ENCODE data around the gene MTHFSD.

MTHFSD gene

GRCh38 chr16:86511317-86512161, 43.5 kb downstream of the MTHFSD start:
- no peak overlapping the region for H3K27ac ChIP-seq
- TF ChIP-seq CTCF (conservative IDR thresholded peaks at IDR 0.05), result no peak

GRCh38 chr16:86510465-86511261, 44.4 kb downstream of the MTHFSD start, which contains the start of gene FOXF1:
TSS of gene FOXF1 (plus strand) at chr16:86510527. CDS start at chr16:86510570, 43 bp downstream.
- H3K27ac ChIP-seq, result no peak within 1 kb of the TSS
- no peak for TF ChIP-seq CTCF (conservative IDR thresholded peaks at IDR 0.05)

- TF ChIP-seq CTCF (conservative IDR thresholded peaks at IDR 0.05), result no peak
- no peak overlapping the region for H3K27ac ChIP-seq
Measured at GRCh38 chr16:86509759-86510464, 45.1 kb downstream of the MTHFSD start.

GRCh38 chr16:86508947-86509758, 45.9 kb downstream of the MTHFSD start:
- no peak overlapping the region for H3K27ac ChIP-seq
- TF ChIP-seq CTCF (conservative IDR thresholded peaks at IDR 0.05), result no peak

GRCh38 chr16:86508028-86508946, 46.7 kb downstream of the MTHFSD start:
- H3K27ac ChIP-seq, result no peak overlapping the region
- no peak for TF ChIP-seq CTCF (conservative IDR thresholded peaks at IDR 0.05)

Data from VCaP (cell line).